H1 (cell line): Measurements from ENCODE around the gene PDK2. TPM values are rescaled to one million over a fixed set of nuclear protein-coding genes. Genes with fewer than 3 reads are reported as not detected.

Experiments used
- NRF1 ChIP-seq: IDR thresholded peaks from 2 replicates; pipeline ENCODE4 v1.6.1; 2011; ENCODE audit warnings: mild to moderate bottlenecking, low read depth, low read length, improper control_type of control experiment
- RXRA ChIP-seq: IDR thresholded peaks from 2 replicates; pipeline ENCODE4 v1.6.1; 2011; ENCODE audit warnings: low read depth, mild to moderate bottlenecking, low read length, moderate library complexity; ENCODE audit not compliant: insufficient read depth
- TAF7 ChIP-seq: optimal IDR thresholded peaks from 2 replicates; pipeline ENCODE3; 2011; ENCODE audit warnings: low read depth, mild to moderate bottlenecking, inconsistent platforms, low read length, moderate library complexity, borderline replicate concordance
- polyA plus RNA-seq, 7 experiments: library from polyadenylated mRNA; depleted of rRNA in 3 of 7; stranded (reverse) in 5 of 7; unstranded in 2 of 7; fragments of >200 nt in 5 of 7; fragments of 200-250 nt in 2 of 7; gene quantifications; 1 replicate in 5 of 7; 2 replicates in 1 of 7; 4 replicates in 1 of 7; pipeline versions ENCODE4 v1.2.1 to v1.2.3, GENCODE V29; 2011 to 2013; ENCODE audit warnings: missing spikeins in 2 of 7, mixed read lengths in 2 of 7
- total RNA-seq: library from RNA; stranded (reverse); fragmentation: NEBNext Ultra II Directional; extraction: Animal tissue kit (Norgen Biotek cat#: 25700); gene quantifications from 2 replicates; pipeline ENCODE4 v1.2.1, GENCODE V29; 2021

PDK2 gene
- total and polyA plus RNA-seq, 2 of the 8 experiments (the other 6 are each of a cell fraction or from before 2014, with no cell fraction given), result 18.3 to 121 TPM

DNA sequence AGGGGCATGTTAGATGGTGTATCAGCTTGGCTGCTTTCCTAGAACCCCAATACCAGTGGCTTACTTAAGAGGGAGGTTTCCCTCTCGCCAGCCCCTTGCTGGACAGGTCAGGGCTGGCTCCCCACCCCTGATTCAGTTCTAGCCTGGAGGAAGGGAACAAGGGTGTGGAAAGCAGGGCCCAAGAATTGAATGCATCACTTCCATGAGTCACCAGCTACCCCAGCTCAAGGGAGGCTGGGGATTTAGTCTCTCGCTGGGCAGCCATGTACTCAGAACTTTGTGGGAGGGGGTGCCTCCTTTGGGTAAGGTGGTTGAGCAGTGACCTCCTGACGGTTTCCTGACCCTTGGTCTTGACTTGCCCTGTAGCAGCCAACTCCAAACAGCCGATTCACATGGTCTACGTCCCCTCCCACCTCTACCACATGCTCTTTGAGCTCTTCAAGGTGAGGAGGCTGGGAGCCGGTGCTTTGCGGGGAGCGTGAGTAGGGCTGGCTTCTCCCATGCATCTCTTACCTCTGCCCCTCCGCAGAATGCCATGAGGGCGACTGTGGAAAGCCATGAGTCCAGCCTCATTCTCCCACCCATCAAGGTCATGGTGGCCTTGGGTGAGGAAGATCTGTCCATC, 12.8 kb downstream of the PDK2 start (continued):
- no peak for TF ChIP-seq TAF7
- no peak for TF ChIP-seq NRF1
- TF ChIP-seq RXRA, result no peak
